K562 (cell line): ENCODE results near the gene CD96. TPM values are rescaled to one million over a fixed set of nuclear protein-coding genes. Genes with fewer than 3 reads are reported as not detected.

Source experiments
- CLOCK ChIP-seq: fragments of 250-450 bp; sonication (Bioruptor Pico); IDR thresholded peaks from 2 replicates; pipeline ENCODE4 v1.4.0; 2020; ENCODE audit warnings: mild to moderate bottlenecking, moderate library complexity, borderline replicate concordance
- HNRNPK ChIP-seq: fragments of 200-400 bp; formaldehyde crosslinking; IDR thresholded peaks from one replicate; pipeline ENCODE4 v1.6.1; 2018; ENCODE audit warnings: mild to moderate bottlenecking, low read depth, low read length; ENCODE audit not compliant: poor library complexity, severe bottlenecking
- IFI16 ChIP-seq: fragments of 250-450 bp; sonication (Bioruptor Pico); IDR thresholded peaks from 2 replicates; pipeline ENCODE4 v2.1.2; 2022; ENCODE audit warnings: mild to moderate bottlenecking, inconsistent platforms
- MCM5 ChIP-seq: fragments of 450-650 bp; IDR thresholded peaks from 2 replicates; pipeline ENCODE4 v1.6.1; 2016; ENCODE audit warnings: low read depth
- ZBTB2 ChIP-seq: fragments of 450-650 bp; IDR thresholded peaks from 2 replicates; pipeline ENCODE4 v1.6.1; 2016; ENCODE audit warnings: antibody characterized with exemption
- ZNF143 ChIP-seq: sonication (generic); formaldehyde crosslinking; IDR thresholded peaks from 2 replicates; pipeline ENCODE4 v1.9.0; 2022; ENCODE audit warnings: mild to moderate bottlenecking, missing genetic modification reagents
- ZNF24 ChIP-seq: fragments of 450-650 bp; IDR thresholded peaks from 2 replicates; pipeline ENCODE4 v1.6.1; 2016
- ZNF407 ChIP-seq: fragments of 450-650 bp; IDR thresholded peaks from 2 replicates; pipeline ENCODE4 v1.6.1; 2016; ENCODE audit warnings: low read depth
- polyA plus RNA-seq, 8 experiments: library from polyadenylated mRNA; depleted of rRNA in 4 of 8; stranded (reverse) in 5 of 8; unstranded in 3 of 8; fragments of >200 nt; fragmentation: Nextera tagmentation in 2 of 8; fragmentation: Illumina TruSeq in 1 of 8; extraction: Ambion mirVana in 2 of 8; extraction: Trizol in 1 of 8; gene quantifications; 2 replicates each; pipeline versions ENCODE4 v1.2.1 to v1.2.3, GENCODE V29; 2011 to 2014; ENCODE audit warnings: inconsistent platforms in 1 of 8, missing spikeins in 1 of 8
- total RNA-seq, 7 experiments: library from RNA; depleted of rRNA in 6 of 7; stranded (reverse); fragments of >200 nt in 6 of 7; fragmentation: Illumina TruSeq in 2 of 7; extraction: Trizol in 2 of 7; gene quantifications; 2 replicates each; pipeline versions ENCODE4 v1.2.1 to v1.2.3, GENCODE V29; 2011 to 2021; ENCODE audit warnings: low replicate concordance in 1 of 7
- TF ChIP-seq, protein P1 (sequence below): fragments of 250-450 bp; sonication (Bioruptor Pico); IDR thresholded peaks from 2 replicates; pipeline ENCODE4 v1.8.0; 2022; ENCODE audit warnings: moderate library complexity, mild to moderate bottlenecking, inconsistent platforms
- TF ChIP-seq, protein P2 (sequence below): sonication (generic); formaldehyde crosslinking; IDR thresholded peaks from 2 replicates; pipeline ENCODE4 v1.8.0; 2022; ENCODE audit warnings: missing genetic modification reagents, mild to moderate bottlenecking, borderline replicate concordance
- TF ChIP-seq, protein P3 (sequence below): fragments of 450-650 bp; formaldehyde crosslinking; IDR thresholded peaks from 2 replicates; pipeline ENCODE4 v1.4.0; 2022; ENCODE audit warnings: missing genetic modification characterization

CD96 gene
- total and polyA plus RNA-seq, 9 of the 15 experiments (the other 6 are each of a cell fraction or from before 2014, with no cell fraction given), result 0.32 to 5.7 (median 1.2) TPM

GRCh38 chr3:111538111-111538510, 3.9 kb upstream of the CD96 start (continued):
- TF ChIP-seq ZNF407, result no peak
- TF ChIP-seq CLOCK (CRISPR knock-in tag), result no peak
- TF ChIP-seq IFI16 (CRISPR knock-in tag), result no peak
- TF ChIP-seq, protein P1, sequence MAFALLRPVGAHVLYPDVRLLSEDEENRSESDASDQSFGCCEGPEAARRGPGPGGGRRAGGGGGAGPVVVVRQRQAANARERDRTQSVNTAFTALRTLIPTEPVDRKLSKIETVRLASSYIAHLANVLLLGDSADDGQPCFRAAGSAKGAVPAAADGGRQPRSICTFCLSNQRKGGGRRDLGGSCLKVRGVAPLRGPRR (CRISPR knock-in tag), result no peak
- TF ChIP-seq, protein P2, sequence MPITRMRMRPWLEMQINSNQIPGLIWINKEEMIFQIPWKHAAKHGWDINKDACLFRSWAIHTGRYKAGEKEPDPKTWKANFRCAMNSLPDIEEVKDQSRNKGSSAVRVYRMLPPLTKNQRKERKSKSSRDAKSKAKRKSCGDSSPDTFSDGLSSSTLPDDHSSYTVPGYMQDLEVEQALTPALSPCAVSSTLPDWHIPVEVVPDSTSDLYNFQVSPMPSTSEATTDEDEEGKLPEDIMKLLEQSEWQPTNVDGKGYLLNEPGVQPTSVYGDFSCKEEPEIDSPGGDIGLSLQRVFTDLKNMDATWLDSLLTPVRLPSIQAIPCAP (CRISPR knock-in tag), result no peak
- TF ChIP-seq, protein P3, sequence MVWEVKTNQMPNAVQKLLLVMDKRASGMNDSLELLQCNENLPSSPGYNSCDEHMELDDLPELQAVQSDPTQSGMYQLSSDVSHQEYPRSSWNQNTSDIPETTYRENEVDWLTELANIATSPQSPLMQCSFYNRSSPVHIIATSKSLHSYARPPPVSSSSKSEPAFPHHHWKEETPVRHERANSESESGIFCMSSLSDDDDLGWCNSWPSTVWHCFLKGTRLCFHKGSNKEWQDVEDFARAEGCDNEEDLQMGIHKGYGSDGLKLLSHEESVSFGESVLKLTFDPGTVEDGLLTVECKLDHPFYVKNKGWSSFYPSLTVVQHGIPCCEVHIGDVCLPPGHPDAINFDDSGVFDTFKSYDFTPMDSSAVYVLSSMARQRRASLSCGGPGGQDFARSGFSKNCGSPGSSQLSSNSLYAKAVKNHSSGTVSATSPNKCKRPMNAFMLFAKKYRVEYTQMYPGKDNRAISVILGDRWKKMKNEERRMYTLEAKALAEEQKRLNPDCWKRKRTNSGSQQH (CRISPR knock-in tag), result no peak
- no peak for TF ChIP-seq ZNF24
- no peak for TF ChIP-seq MCM5
- no peak for TF ChIP-seq ZNF143 (CRISPR knock-in tag)
- TF ChIP-seq ZBTB2, result no peak
- TF ChIP-seq HNRNPK, result no peak
- TF ChIP-seq, all 486 proteins: peak for 0
